ENCODE measurements around the gene GALR1. TPM values are rescaled to one million over a fixed set of nuclear protein-coding genes. Genes with fewer than 3 reads are reported as not detected.
A peak's percentile ranks its signal among the peaks of the same experiment; 100 is the strongest.
"Not testable (repeated sequence)": the region's sequence is repeated elsewhere in the genome, so short reads cannot be mapped to it uniquely, and the experiment has no call there.

Gene GALR1
- total RNA-seq, 4 donors from 2014 or later = 0.27 to 0.83 TPM; not detected in 2

DNA sequence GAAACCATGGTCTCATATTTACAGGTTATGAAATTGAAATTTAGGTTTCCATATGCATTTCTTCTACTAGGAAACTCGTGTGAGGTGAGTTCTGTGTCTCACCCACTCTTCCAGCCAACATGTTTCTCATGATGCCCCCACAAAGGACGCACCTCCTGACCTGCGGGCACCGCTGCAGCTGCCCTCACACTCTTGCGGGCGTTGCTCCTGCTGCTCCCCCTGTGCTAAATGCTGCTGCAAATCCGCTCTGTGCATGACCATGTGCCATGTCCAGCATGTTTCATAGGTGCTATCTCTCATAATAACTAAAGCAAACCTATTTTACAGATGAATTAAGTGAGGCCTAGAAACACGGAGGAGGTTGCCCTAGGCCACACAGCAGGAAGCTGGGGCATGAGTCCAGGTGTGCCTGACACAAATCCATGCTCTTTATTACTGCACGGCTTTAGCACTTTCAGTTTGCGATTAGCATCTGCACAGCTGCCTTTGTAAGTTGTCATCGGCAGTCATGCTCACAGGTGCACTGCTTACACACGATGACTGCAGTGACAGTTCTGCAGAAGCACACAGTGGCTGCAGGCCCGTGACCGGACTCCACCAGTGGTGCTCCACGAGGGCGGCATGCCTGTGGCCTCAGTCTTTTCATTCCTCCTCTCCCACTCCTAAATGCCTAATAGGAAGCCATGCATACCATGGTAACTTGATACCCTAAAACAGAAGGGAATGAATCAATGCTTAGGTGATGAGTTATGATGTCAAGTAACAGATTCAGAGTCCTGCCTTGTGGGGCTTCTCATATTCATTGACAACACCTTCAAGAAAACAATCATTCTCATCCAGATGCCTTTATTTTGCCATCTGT lies 14.9 kb upstream of the GALR1 start:
- TF ChIP-seq POLR2A (IDR thresholded peaks at IDR 0.05) = no peak
- TF ChIP-seq, protein P1, sequence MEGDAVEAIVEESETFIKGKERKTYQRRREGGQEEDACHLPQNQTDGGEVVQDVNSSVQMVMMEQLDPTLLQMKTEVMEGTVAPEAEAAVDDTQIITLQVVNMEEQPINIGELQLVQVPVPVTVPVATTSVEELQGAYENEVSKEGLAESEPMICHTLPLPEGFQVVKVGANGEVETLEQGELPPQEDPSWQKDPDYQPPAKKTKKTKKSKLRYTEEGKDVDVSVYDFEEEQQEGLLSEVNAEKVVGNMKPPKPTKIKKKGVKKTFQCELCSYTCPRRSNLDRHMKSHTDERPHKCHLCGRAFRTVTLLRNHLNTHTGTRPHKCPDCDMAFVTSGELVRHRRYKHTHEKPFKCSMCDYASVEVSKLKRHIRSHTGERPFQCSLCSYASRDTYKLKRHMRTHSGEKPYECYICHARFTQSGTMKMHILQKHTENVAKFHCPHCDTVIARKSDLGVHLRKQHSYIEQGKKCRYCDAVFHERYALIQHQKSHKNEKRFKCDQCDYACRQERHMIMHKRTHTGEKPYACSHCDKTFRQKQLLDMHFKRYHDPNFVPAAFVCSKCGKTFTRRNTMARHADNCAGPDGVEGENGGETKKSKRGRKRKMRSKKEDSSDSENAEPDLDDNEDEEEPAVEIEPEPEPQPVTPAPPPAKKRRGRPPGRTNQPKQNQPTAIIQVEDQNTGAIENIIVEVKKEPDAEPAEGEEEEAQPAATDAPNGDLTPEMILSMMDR (IDR thresholded peaks at IDR 0.05) = no peak

DNA sequence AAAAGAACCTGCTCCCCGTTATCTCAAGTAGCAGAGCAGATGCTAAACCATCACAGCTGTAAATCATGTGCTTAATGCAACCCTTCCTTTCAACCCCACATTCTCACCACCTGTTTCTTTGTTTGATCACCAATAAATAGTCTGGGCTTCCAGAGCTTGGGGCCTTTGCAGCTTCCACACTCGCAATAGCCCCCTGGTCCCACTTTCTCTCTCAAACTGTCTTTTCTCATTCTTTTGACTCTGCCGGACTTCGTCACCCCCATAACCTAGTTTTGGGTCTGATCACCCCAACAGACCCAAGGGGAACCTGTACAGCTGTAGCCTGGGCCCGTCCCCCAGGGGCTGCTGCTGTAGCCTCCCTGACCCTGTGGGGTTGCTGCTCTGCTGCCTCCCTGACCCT lies 10.4 kb upstream of the GALR1 start:
- H3K4me3 ChIP-seq, DNase-seq, H3K27ac ChIP-seq, H3K4me1 ChIP-seq, H3K36me3 ChIP-seq, H3K27me3 ChIP-seq: not testable (repeated sequence)
- H3K9me3 ChIP-seq = peaks cover 0 to 17% (median 6%) of the 10 kb centered on the region in 4 donors

More for the DNA sequence above, 14.9 kb upstream of the GALR1 start:
- no peaks in the 10 kb centered on the region for H3K36me3 ChIP-seq
- peaks cover 0 to 12% (median 3%) of the 10 kb centered on the region in 4 donors for H3K9me3 ChIP-seq
- no peak overlapping the region for H3K4me3 ChIP-seq
- no peaks in the 10 kb centered on the region for H3K27me3 ChIP-seq
- H3K4me1 ChIP-seq = no peaks in the 10 kb centered on the region
- no peak overlapping the region for H3K27ac ChIP-seq
- DNase-seq = no peak

DNA sequence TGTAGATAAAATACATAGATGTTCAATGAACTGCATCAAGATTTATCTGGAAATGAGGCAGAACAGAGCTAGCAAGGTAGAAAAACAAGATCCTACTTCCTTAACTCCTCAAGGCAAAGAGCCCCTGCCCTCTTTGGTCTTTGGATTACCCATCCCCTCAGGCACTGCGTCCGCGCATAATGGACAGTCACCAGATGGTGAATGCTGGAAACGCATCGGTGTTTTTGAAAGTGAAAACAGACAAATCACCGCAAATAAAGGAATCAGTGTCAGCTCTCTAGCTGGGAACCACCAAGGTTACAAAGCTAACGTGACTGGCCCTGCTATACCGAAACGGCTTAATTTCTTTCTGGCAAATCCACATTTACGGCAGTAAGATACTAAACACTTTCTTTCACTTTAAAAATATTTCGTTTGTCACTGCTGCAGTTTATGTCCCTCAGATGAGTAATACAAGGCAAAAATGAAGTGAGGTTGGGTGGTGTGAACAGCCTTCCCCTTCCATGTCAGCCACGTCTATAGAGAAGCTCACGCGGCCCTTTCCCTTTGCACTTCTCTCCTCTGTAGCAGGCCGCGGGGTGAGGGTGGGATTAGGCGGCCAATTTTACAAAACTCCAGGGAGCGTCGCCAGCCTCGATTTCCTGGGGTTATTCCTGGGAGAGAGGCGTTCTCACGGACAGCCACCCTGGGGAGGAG lies 627 bp upstream of the GALR1 start:
- no peak for DNase-seq
- no peak overlapping the region for H3K27ac ChIP-seq
- H3K9me3 ChIP-seq = no peaks in the 10 kb centered on the region
- H3K4me3 ChIP-seq = peak overlapping the region in 2 of 4 donors; percentile 30 to 37
- TF ChIP-seq, protein P1 (IDR thresholded peaks at IDR 0.05) = no peak
- no peak for TF ChIP-seq POLR2A (IDR thresholded peaks at IDR 0.05)
- no peaks in the 10 kb centered on the region for H3K36me3 ChIP-seq
- peaks cover 0 to 7% (median 0%) of the 10 kb centered on the region in 4 donors for H3K4me1 ChIP-seq
- peaks cover 0 to 21% of the 10 kb centered on the region in 2 donors for H3K27me3 ChIP-seq

DNA sequence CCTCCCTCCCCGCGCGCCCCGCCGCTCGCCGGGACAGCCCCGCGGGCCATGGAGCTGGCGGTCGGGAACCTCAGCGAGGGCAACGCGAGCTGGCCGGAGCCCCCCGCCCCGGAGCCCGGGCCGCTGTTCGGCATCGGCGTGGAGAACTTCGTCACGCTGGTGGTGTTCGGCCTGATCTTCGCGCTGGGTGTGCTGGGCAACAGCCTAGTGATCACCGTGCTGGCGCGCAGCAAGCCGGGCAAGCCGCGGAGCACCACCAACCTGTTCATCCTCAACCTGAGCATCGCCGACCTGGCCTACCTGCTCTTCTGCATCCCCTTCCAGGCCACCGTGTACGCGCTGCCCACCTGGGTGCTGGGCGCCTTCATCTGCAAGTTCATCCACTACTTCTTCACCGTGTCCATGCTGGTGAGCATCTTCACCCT lies 865 bp downstream of the GALR1 start:
- DNase-seq = no peak
- no peak for TF ChIP-seq POLR2A (IDR thresholded peaks at IDR 0.05)
- TF ChIP-seq, protein P1 (IDR thresholded peaks at IDR 0.05) = no peak
- Histone ChIP-seq H3K4me3 (peak overlapping the region in 1 of 4 donors; percentile 16), H3K9me3 (no peaks in the 10 kb centered on the region), H3K27me3 (peaks cover 0 to 21% of the 10 kb centered on the region in 2 donors), H3K4me1 (peaks cover 0 to 7% (median 0%) of the 10 kb centered on the region in 4 donors), H3K36me3 (no peaks in the 10 kb centered on the region), H3K27ac (no peak overlapping the region)

DNA sequence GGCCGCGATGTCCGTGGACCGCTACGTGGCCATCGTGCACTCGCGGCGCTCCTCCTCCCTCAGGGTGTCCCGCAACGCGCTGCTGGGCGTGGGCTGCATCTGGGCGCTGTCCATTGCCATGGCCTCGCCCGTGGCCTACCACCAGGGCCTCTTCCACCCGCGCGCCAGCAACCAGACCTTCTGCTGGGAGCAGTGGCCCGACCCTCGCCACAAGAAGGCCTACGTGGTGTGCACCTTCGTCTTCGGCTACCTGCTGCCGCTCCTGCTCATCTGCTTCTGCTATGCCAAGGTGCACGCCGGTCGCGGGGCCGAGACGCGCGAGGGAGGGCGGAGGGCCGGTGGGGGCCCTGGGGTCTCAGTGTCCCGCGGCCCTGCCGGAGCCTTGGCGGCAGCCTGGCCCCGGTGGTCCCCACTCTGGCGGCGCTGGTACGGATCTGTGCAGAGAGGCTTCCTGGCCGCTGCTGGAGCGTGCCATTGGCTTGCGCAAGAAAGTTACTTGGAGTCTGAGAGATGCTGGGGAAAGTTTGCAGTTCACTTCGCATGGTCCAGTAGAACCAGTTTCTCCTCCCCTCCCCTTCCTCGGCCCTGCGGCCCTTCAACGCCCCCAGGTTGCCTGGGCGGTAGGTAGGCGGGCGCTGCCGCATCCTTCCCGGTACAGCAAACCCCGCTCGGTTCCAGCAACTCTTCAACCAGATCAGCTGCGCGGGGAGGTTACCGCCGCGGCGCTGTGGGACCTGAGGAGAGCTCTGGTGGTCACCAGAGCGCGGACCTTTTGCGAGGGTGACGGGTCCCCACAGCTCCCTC lies 1.5 kb downstream of the GALR1 start:
- Histone ChIP-seq H3K9me3 (no peaks in the 10 kb centered on the region), H3K4me3 (no peak overlapping the region), H3K27me3 (peaks cover 0 to 21% of the 10 kb centered on the region in 2 donors), H3K36me3 (no peaks in the 10 kb centered on the region), H3K27ac (no peak overlapping the region), H3K4me1 (peaks cover 0 to 7% (median 0%) of the 10 kb centered on the region in 4 donors)
- no peak for DNase-seq
- no peak for TF ChIP-seq POLR2A (IDR thresholded peaks at IDR 0.05)
- TF ChIP-seq, protein P1 (IDR thresholded peaks at IDR 0.05) = no peak

All from Peyer's patch (tissue), 4 donors.